Stimulated activated CD4-positive, alpha-beta T cell treated with anti-CD3 and anti-CD28 coated beads, Interleukin-2, amount 100 ng/mL, for 4 hours (primary cell): ENCODE measurements around the gene SPATC1L.
"Not testable (repeated sequence)": the region's sequence is repeated elsewhere in the genome, so short reads cannot be mapped to it uniquely, and the experiment has no call there.

Experiments
- DNase-seq: peaks from one replicate; pipeline ENCODE4 v3.0.0-alpha.2; 2020; ENCODE audit warnings: low read depth

Gene SPATC1L

DNA sequence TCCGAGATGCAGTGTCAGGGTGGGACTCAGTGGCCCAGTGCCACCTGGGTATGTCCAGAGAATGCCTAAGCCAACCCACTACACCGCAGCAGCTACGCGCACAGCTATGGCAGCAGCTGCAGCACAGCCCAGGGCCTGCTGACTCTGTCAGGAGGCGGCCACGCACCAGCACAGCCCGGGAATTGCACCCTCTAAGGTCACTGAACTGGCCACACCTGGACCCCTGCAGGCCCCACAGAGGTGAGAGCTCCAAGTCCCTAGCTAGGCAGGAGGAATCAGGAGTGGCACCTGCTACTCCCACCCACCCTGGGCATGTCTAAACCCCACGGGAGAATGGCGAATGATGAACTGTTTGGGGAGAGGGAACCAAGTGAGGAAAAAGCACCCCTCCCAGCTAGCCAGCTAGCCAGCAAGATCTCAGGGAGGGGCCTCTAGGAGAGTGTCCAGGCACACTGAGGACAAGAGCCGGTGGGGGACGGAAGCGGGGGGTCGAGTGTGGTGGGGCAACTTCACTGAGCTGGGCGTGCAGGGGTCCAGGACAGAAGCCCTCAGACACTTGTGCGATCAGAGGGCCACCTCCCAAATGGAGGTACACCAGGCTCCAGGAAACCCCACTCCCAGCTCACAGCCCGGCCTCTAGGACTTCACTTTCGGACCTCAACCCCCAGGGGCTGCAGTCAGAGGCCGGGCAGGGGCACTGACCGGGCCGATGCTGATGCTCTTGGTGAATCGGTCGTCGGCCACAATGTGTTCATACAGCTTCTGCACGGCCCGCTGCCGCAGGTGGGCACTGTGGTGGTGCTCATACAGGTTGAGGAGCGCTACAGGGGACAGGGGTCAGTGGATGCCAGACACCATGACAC lies 30.4 kb upstream of the SPATC1L start:
- no peak for DNase-seq

DNA sequence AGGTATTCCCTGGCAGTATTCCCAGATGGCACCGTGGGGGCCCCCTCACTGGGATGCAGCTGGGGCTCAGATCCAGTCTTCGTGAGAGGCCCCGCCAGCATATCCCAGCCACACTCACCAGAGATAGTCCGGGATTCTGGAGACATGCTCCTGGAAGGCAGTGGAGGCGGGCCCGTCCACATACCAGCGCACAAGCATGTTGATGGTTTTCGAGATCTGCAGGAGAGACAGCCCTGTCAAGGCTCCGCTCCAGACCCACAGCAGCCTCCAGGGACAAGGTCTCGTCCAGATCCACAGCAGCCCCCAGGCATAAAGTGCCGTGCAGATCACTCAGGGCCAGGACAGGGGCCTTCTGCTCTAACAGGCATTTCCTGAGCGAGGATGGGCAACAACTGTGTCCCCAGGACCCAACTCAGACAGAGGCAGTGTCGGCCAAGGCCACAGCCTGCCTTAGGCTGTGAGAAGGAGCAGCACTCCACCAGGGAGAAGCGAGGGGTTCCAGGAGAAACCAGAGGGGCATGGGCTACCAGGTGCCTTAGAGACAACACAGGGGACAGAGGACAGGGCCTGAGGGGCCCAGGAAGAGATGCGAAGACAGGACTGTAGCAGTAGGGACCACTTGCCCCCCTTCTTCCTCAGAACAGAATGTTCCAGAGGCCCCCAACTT lies 29.5 kb upstream of the SPATC1L start:
- no peak for DNase-seq

DNA sequence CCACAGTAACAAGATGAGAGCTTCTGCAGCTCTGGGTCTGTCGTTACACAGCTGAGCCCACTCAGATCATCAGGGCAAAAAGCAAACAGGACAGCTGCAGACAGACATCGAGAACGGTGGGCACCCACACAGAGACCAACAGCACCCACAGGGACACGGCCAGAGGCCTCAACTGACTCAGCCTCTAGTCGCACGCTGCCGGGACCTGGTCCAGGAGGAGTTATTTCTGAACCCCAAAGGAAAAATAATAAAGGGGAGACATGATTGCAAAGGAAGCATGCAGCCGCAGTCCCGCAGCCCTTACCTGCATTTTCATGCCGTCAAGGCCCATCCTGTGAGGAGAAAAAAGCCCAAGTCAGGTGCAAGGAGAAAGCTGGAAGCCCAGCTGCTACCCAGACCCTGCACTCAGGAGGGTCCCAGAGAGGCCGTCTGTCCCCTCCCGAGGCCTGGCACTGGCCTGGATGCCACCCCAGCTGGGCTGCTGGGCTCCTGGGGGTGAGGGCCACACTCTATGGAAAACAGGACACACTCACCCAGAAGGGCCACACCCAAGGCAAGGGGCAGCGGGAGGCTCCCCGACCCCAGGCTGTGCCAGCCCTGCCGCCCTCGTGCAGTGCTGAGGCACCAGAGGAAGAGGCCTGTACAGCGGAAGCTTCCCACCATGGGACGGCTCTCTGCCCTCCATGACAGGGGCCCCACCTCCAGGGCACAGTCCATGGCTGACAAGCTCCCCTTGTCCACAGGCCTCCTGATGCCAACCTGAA lies 28.6 kb upstream of the SPATC1L start:
- no peak for DNase-seq

- DNase-seq, result no peak
These were observed 27.8 kb upstream of the SPATC1L start for GRCh38 chr21:46211786-46212720.

DNA sequence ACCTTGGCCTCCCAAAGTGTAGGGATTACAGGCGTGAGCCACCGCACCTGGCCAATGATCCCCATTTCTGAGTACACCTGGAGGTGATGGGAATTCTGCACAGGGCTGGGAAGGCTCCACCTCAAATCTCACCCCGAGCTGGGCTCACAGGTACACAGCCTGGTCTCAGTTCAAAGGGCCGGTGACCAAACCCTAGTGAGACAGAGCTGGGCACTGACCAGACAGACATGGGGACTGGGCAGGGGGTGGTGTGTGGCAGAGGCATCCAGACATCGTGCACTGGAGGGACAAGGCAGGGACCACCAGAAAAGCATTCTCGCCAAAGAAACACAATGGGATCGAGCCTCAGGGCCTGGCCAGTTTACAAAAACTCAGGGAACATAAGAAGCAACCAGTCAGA lies 27.1 kb upstream of the SPATC1L start:
- DNase-seq, result no peak

GRCh38 chr21:46210378-46211136 lies 26.3 kb upstream of the SPATC1L start:
- DNase-seq, result no peak

GRCh38 chr21:46208761-46209721 lies 24.8 kb upstream of the SPATC1L start:
- DNase-seq, result no peak

DNA sequence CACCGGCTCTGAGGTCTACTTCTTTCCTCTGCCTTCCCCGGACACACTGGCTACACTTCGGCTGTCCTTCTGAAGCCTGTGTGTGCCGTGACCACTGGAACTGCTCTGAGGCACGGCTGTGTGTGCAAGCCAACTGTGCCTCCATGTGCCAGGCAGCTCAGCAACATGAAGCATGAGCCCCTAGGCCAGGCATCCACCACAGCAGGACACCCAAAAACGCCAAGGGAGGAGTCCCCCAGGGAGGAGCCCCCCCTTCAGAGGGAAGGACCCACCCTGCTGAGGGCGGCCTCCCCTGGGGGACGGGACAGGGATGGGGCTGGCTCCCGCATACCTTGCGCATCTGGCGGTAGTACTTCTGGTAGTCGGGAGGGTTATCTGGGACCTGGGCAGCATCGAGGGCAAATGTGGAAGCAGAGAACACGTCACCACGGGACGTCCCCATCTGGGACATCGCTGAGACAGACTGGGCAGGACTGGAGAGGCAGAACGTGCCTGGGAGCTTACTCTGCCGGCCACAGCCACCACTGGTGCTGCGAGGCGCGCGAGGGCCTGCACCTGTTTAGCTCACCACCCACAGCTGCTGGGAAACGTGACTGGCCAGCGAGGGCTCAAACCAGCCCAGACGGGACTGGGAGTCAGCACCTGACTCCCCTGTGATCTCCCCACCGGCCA lies 23.8 kb upstream of the SPATC1L start:
- no peak for DNase-seq

GRCh38 chr21:46207006-46207919 lies 23.0 kb upstream of the SPATC1L start:
- no peak for DNase-seq

DNA sequence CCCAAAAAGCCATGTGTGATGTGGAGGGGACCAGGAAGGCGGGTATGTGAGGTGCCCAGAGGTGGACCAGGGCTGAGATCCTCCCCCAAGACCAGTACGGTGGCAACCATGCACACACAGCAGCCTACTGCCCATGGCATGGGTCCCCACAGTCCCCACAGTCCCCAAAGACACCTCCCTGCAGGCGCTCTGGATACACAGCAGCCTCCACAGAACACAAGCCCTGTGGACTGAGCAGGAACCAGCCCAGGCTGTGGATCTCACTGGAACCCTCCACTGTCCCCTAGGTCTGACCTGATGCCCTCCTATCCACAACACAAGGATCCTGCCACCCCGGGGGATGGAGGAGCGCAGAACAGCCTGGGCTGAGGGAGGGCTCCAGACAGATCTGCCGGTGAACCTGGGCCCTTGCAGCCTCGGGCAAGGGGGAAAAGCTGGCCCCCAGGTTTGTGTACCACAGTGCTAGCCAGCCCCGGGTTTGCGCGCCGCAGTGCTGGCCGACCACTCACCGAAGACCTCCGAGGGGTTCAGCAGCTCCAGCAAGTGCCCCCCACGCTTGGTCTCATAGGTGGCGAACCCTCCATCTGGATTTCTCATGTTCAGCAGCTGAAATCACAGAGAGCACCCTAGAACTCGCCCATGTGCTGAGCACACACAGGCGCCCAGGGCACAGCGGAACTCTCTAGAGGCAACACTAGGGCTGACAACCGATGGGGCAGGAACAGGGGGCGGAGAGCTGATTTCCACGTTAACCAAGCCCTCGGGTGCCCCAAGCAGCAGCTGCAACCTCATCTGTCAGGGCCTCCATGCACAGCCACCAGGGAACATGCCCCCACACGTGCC lies 22.1 kb upstream of the SPATC1L start:
- no peak for DNase-seq

DNA sequence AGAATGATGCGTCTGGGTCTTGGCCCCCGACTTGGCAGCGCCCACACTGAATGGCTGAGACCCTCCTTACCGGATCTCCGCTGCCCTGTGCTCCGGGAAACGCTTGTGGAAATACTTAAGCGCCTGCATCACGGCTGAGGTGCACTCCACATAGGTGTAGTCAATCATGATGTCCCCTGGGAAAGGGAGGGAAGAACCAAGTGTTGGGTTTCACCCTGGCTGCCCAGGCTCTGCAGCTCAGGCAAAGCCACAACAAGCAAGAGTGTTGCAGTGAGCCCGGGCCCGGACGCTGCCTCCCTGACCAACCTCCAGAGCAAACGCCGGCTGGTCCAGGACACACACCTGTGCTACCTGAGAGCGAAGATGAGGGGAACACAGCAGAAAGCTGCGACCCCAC lies 21.5 kb upstream of the SPATC1L start:
- no peak for DNase-seq

DNA sequence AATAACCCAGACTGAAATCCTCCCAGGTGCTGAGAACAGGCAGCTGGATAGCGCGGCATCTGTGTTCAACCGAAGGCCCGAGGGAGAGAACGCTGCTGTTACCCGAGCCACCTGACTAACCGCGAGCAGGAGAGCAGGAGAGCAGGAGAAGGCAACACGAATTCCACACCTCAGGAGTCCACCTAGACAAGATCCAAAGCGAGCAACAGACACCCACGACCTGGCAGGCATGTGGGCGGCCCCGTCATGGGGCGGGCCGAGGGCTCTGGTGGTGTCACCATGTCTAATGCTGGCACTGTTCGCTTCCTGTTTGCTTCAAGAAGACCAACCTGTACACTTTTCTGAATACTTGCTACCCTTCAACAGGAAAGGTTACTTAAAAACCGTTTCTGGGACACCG lies 20.9 kb upstream of the SPATC1L start:
- DNase-seq, result no peak

- no peak for DNase-seq
These were observed 18.9 kb upstream of the SPATC1L start for GRCh38 chr21:46203203-46203600.

GRCh38 chr21:46202592-46203202 lies 18.4 kb upstream of the SPATC1L start:
- no peak for DNase-seq

GRCh38 chr21:46200877-46201803 lies 16.9 kb upstream of the SPATC1L start:
- not testable (repeated sequence) for DNase-seq
